Measurements from ENCODE around the gene TTC12. TPM values are rescaled to one million over a fixed set of nuclear protein-coding genes. Genes with fewer than 3 reads are reported as not detected.

The TTC12 gene
- total and polyA plus RNA-seq, 8 donors = 4.3 to 13.9 (median 8.0) TPM

DNA sequence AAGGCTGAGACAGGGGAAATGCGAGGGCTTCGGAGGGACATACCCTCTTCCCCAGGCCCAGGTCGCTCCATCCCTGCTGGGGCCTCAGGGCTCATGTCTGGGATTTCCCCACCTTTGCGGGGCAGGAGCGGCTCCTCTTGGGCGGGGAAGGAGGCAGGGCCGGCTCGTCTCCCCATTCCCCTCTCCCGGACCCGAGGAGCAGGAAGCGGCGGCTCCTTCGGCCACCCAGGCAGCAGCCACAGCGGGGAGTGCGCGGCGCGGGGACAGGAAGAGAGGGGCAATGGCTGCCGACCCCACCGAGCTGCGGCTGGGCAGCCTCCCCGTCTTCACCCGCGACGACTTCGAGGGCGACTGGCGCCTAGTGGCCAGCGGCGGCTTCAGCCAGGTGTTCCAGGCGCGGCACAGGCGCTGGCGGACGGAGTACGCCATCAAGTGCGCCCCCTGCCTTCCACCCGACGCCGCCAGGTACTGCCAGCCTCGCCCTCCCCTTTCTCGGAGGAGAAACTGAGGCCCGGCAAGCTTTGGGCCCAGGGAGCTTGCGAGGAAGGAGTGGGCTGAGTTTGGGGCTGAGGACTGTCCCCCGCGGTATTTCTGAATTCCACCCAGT lies 73.3 kb downstream of the TTC12 start, which contains the start of gene ANKK1:
ANKK1 (plus strand) TSS at position 175 of the 607 bp plus-strand sequence; CDS start at position 281, 106 bp downstream.
- H3K27me3 ChIP-seq = peaks cover 0 to 6% (median 0%) of the 10 kb centered on the region in 4 donors
- TF ChIP-seq, protein P1, sequence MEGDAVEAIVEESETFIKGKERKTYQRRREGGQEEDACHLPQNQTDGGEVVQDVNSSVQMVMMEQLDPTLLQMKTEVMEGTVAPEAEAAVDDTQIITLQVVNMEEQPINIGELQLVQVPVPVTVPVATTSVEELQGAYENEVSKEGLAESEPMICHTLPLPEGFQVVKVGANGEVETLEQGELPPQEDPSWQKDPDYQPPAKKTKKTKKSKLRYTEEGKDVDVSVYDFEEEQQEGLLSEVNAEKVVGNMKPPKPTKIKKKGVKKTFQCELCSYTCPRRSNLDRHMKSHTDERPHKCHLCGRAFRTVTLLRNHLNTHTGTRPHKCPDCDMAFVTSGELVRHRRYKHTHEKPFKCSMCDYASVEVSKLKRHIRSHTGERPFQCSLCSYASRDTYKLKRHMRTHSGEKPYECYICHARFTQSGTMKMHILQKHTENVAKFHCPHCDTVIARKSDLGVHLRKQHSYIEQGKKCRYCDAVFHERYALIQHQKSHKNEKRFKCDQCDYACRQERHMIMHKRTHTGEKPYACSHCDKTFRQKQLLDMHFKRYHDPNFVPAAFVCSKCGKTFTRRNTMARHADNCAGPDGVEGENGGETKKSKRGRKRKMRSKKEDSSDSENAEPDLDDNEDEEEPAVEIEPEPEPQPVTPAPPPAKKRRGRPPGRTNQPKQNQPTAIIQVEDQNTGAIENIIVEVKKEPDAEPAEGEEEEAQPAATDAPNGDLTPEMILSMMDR (IDR thresholded peaks at IDR 0.05) = peak in 2 of 4 donors; percentile 20 to 33
- peak within 1 kb of the TSS in 1 of 4 donors; percentile 36 for H3K4me3 ChIP-seq
- intact Hi-C loops (cut with DNase I) = no loop called here
- 8 to 14% methylated on average over 26 to 46 of the region's 46 CpGs for WGBS, 2 donors
- no peaks in the 10 kb centered on the region for H3K4me1 ChIP-seq
- FAIRE-seq = no peak
- no peaks in the 10 kb centered on the region for H3K9me3 ChIP-seq
- ATAC-seq = peak in 3 of 4 donors; percentile 75 to 96 (median 83)
- no peaks in the 10 kb centered on the region for H3K36me3 ChIP-seq
- H3K27ac ChIP-seq = no peak within 1 kb of the TSS
- peak in 4 of 6 donors; percentile 6 to 74 (median 30) for DNase-seq

DNA sequence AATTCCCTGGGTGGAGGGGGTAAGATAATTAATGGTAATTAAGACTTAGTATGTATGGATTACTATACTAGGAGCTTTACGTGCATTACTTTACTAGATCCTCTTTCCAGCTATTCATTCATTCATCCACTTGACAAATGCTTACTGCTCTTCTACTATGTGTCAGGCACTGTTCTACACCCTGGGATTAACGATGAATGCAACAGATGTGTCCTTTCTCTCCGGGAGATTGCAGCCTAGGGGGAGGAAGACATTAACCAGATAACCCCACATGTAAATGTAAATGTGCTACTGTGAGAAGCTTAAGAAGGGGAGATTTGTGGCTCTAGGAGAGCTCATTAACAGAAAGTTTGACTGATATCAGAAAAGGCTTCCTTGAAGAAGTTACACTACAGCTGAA lies 74.9 kb downstream of the TTC12 start:
- Histone ChIP-seq H3K4me3 (no peak overlapping the region), H3K27ac (no peak overlapping the region), H3K4me1 (no peaks in the 10 kb centered on the region), H3K36me3 (no peaks in the 10 kb centered on the region), H3K9me3 (no peaks in the 10 kb centered on the region), H3K27me3 (peaks cover 0 to 6% (median 0%) of the 10 kb centered on the region in 4 donors)
- FAIRE-seq = no peak
- no peak for ATAC-seq
- intact Hi-C loops (cut with DNase I) = no loop called here
- TF ChIP-seq, protein P1 (IDR thresholded peaks at IDR 0.05) = no peak
- WGBS, 2 donors = 31 to 40% methylated on average over 3 of the region's 3 CpGs
- DNase-seq = no peak

GRCh38 chr11:113392236-113392921 lies 78.0 kb downstream of the TTC12 start:
- Histone ChIP-seq H3K4me1 (no peaks in the 10 kb centered on the region), H3K9me3 (no peaks in the 10 kb centered on the region), H3K27ac (no peak overlapping the region), H3K36me3 (no peaks in the 10 kb centered on the region), H3K4me3 (no peak overlapping the region), H3K27me3 (no peaks in the 10 kb centered on the region)
- FAIRE-seq (no peak), ATAC-seq (no peak), DNase-seq (no peak)
- intact Hi-C loops (cut with DNase I) = no loop called here
- WGBS, 2 donors = 60 to 74% methylated on average over 3 of the region's 3 CpGs
- TF ChIP-seq, protein P1 (IDR thresholded peaks at IDR 0.05) = no peak

DNA sequence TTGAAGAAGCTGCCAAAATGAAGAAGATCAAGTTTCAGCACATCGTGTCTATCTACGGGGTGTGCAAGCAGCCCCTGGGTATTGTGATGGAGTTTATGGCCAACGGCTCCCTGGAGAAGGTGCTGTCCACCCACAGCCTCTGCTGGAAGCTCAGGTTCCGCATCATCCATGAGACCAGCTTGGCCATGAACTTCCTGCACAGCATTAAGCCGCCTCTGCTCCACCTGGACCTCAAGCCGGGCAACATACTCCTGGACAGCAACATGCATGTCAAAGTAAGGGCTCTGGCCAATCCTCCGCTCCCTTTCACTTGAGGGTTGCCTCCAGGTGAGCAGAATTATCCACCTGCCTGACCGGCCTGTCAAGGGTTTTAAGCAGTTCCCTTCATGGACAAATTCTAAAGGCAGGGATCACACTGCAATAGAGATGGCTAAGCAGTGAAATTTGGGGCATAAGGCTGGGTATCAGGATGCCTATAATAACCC lies 79.2 kb downstream of the TTC12 start:
- Histone ChIP-seq H3K27me3 (no peaks in the 10 kb centered on the region), H3K4me1 (no peaks in the 10 kb centered on the region), H3K9me3 (no peaks in the 10 kb centered on the region), H3K4me3 (no peak overlapping the region), H3K36me3 (no peaks in the 10 kb centered on the region), H3K27ac (no peak overlapping the region)
- ATAC-seq (no peak), FAIRE-seq (no peak), DNase-seq (no peak)
- WGBS, 2 donors = 68 to 71% methylated on average over 8 of the region's 8 CpGs
- TF ChIP-seq, protein P1 (IDR thresholded peaks at IDR 0.05) = no peak
- intact Hi-C loops (cut with DNase I) = no loop called here

GRCh38 chr11:113394919-113395318 lies 80.5 kb downstream of the TTC12 start:
- Histone ChIP-seq H3K36me3 (no peaks in the 10 kb centered on the region), H3K4me3 (no peak overlapping the region), H3K27ac (no peak overlapping the region), H3K27me3 (no peaks in the 10 kb centered on the region), H3K4me1 (no peaks in the 10 kb centered on the region), H3K9me3 (no peaks in the 10 kb centered on the region)
- DNase-seq (no peak), ATAC-seq (no peak), FAIRE-seq (no peak)
- intact Hi-C loops (cut with DNase I) = no loop called here
- TF ChIP-seq, protein P1 (IDR thresholded peaks at IDR 0.05) = no peak
- 85% methylated on average over 11 of the region's 11 CpGs for WGBS, 2 donors
